Ovary (tissue), 3 donors: Measurements from ENCODE around the gene MYO1C.

ENCODE experiments used
- CTCF ChIP-seq, 3 donors: fragments of 450-650 bp in 2 of 3; fragments of 200-600 bp in 1 of 3; IDR thresholded peaks; one replicate each; pipeline versions ENCODE4 v1.5.1 to v1.8.0; 2016 to 2022; ENCODE audit warnings: antibody characterized with exemption in 3 of 3, mild to moderate bottlenecking in 1 of 3
- POLR2A ChIP-seq: fragments of 450-650 bp; IDR thresholded peaks from one replicate; pipeline ENCODE4 v1.6.1; 2017; ENCODE audit warnings: antibody characterized with exemption, mild to moderate bottlenecking, moderate library complexity
- donor health status: DM: no; HTN: no; CAD: no.

DNA sequence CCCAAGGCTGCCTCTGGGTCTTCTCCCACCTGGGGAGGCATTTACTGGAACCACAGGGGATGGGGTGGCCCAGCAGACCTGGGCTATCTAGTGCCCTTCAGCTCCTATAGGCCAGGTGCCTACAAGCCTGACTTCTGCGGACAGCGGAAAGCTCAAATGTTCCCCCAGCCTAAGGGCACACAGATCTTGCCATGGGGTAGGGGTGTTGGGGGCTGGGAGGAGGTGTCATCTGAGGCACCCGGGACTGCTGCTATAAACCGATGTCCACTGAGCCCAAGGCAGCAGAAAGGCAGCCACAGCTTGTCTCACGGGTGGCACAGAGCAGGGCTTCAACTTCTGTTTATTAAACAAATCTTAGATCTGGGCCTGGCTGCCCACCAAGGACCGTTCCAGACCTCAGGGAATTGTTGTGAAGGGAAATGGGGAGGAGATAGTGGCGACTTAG, 3.6 kb downstream of the MYO1C start:
- TF ChIP-seq CTCF (IDR thresholded peaks at IDR 0.05) (no peak), POLR2A (no peak)
